ENCODE measurements around the gene FBXO7. TPM values are rescaled to one million over a fixed set of nuclear protein-coding genes. Genes with fewer than 3 reads are reported as not detected.

The FBXO7 gene
- total RNA-seq, 2 experiments from 2014 or later: 80.1 to 83.1 TPM

- POLR2A ChIA-PET: no interaction called here
- CTCF ChIA-PET: interaction anchor here (1.0 to 1.7 kb wide), 3 partner anchors 132 to 473 kb away, joined by 3 to 4 read pairs (median 4); no protein-coding TSS in a partner anchor
These were observed 53.1 kb downstream of the FBXO7 start for GRCh38 chr22:32527756-32528155.

GRCh38 chr22:32528316-32528715 is 53.7 kb downstream of the FBXO7 start:
- ChIA-PET POLR2A (no interaction called here), CTCF (interaction anchor here (0.9 to 1.7 kb wide), 6 partner anchors 35 to 473 kb away, joined by 3 to 14 read pairs (median 4); no protein-coding TSS in a partner anchor)

- ChIA-PET POLR2A (no interaction called here), CTCF (interaction anchor here (0.9 to 1.7 kb wide), 5 partner anchors 10 to 267 kb away, joined by 3 to 14 read pairs (median 3); no protein-coding TSS in a partner anchor)
These were observed 54.7 kb downstream of the FBXO7 start for GRCh38 chr22:32528984-32529982.

- ChIA-PET CTCF (interaction anchor here (0.7 kb wide), 1 partner anchor 206 kb away, joined by 3 read pairs; no protein-coding TSS in a partner anchor), POLR2A (no interaction called here)
These were observed 56.6 kb downstream of the FBXO7 start for GRCh38 chr22:32531228-32531627.

- POLR2A ChIA-PET: no interaction called here
- CTCF ChIA-PET: no interaction called here
These were observed 57.6 kb downstream of the FBXO7 start for GRCh38 chr22:32531931-32532819.

GRCh38 chr22:32532820-32533128 is 58.2 kb downstream of the FBXO7 start:
- ChIA-PET POLR2A (no interaction called here), CTCF (no interaction called here)

- POLR2A ChIA-PET: no interaction called here
- CTCF ChIA-PET: no interaction called here
These were observed 58.9 kb downstream of the FBXO7 start for GRCh38 chr22:32533265-32534111.

GRCh38 chr22:32534252-32535235 is 59.9 kb downstream of the FBXO7 start:
- ChIA-PET CTCF (no interaction called here), POLR2A (no interaction called here)

- ChIA-PET CTCF (no interaction called here), POLR2A (no interaction called here)
These were observed 61.0 kb downstream of the FBXO7 start for GRCh38 chr22:32535531-32536190.

GRCh38 chr22:32536352-32536751 is 61.7 kb downstream of the FBXO7 start:
- CTCF ChIA-PET: no interaction called here
- POLR2A ChIA-PET: no interaction called here

- POLR2A ChIA-PET: no interaction called here
- CTCF ChIA-PET: no interaction called here
These were observed 63.9 kb downstream of the FBXO7 start for GRCh38 chr22:32538521-32538920.

GRCh38 chr22:32539631-32540421 is 65.2 kb downstream of the FBXO7 start:
- CTCF ChIA-PET: interaction anchor here (0.7 kb wide), 1 partner anchor 11 kb away, joined by 3 read pairs; no protein-coding TSS in a partner anchor
- POLR2A ChIA-PET: no interaction called here

GRCh38 chr22:32541481-32541880 is 66.9 kb downstream of the FBXO7 start:
- ChIA-PET POLR2A (no interaction called here), CTCF (no interaction called here)

GRCh38 chr22:32542066-32542676 is 67.6 kb downstream of the FBXO7 start:
- ChIA-PET POLR2A (no interaction called here), CTCF (no interaction called here)

GRCh38 chr22:32542677-32543357 is 68.2 kb downstream of the FBXO7 start:
- ChIA-PET POLR2A (no interaction called here), CTCF (no interaction called here)

GRCh38 chr22:32544953-32545558 is 70.4 kb downstream of the FBXO7 start:
- POLR2A ChIA-PET: no interaction called here
- CTCF ChIA-PET: no interaction called here

Data from activated CD8-positive, alpha-beta memory T cell treated with anti-CD3 and anti-CD28 coated beads for 36 hours (primary cell).